SK-N-SH (cell line): ENCODE results near the gene SRGAP3.

Source experiments
- CHD2 ChIP-seq: fragments of 150-350 bp; IDR thresholded peaks from 2 replicates; pipeline ENCODE4 v1.6.1; 2018; ENCODE audit warnings: low read length; ENCODE audit not compliant: partially characterized antibody
- EZH2phosphoT487 ChIP-seq: fragments of 200-600 bp; sonication (generic); IDR thresholded peaks from 2 replicates; pipeline ENCODE4 v1.6.1; 2017; ENCODE audit warnings: low read depth, mixed run types, mild to moderate bottlenecking, antibody characterized with exemption, moderate library complexity, borderline replicate concordance
- GABPA ChIP-seq: IDR thresholded peaks from 2 replicates; pipeline ENCODE4 v1.4.0; 2012; ENCODE audit warnings: low read depth, mild to moderate bottlenecking
- RCOR1 ChIP-seq: fragments of 150-350 bp; IDR thresholded peaks from 2 replicates; pipeline ENCODE4 v1.6.1; 2017; ENCODE audit warnings: antibody characterized with exemption, low read length
- RFX5 ChIP-seq: IDR thresholded peaks from 2 replicates; pipeline ENCODE4 v1.6.1; 2012; ENCODE audit warnings: mild to moderate bottlenecking, improper control_type of control experiment, low read length
- SIN3A ChIP-seq: IDR thresholded peaks from 2 replicates; pipeline ENCODE4 v1.6.1; 2012; ENCODE audit warnings: low read depth, mild to moderate bottlenecking, low read length, moderate library complexity, borderline replicate concordance
- SMC3 ChIP-seq: IDR thresholded peaks from 2 replicates; pipeline ENCODE4 v1.6.1; 2012; ENCODE audit warnings: low read depth, low read length, improper control_type of control experiment
- TF ChIP-seq, protein P1 (sequence below): fragments of 200-600 bp; sonication (generic); IDR thresholded peaks from 2 replicates; pipeline ENCODE4 v1.6.1; 2017; ENCODE audit warnings: antibody characterized with exemption, mild to moderate bottlenecking, moderate library complexity

GRCh38 chr3:9077029-9077428, 172.4 kb downstream of the SRGAP3 start:
- TF ChIP-seq, protein P1, sequence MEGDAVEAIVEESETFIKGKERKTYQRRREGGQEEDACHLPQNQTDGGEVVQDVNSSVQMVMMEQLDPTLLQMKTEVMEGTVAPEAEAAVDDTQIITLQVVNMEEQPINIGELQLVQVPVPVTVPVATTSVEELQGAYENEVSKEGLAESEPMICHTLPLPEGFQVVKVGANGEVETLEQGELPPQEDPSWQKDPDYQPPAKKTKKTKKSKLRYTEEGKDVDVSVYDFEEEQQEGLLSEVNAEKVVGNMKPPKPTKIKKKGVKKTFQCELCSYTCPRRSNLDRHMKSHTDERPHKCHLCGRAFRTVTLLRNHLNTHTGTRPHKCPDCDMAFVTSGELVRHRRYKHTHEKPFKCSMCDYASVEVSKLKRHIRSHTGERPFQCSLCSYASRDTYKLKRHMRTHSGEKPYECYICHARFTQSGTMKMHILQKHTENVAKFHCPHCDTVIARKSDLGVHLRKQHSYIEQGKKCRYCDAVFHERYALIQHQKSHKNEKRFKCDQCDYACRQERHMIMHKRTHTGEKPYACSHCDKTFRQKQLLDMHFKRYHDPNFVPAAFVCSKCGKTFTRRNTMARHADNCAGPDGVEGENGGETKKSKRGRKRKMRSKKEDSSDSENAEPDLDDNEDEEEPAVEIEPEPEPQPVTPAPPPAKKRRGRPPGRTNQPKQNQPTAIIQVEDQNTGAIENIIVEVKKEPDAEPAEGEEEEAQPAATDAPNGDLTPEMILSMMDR, result no peak
- no peak for TF ChIP-seq GABPA
- no peak for TF ChIP-seq RCOR1
- no peak for TF ChIP-seq CHD2
- TF ChIP-seq RFX5, result no peak
- no peak for TF ChIP-seq EZH2phosphoT487
- no peak for TF ChIP-seq SIN3A
- TF ChIP-seq SMC3, result no peak
